Stomach smooth muscle (tissue), 2 donors: ENCODE measurements around the gene ABHD2.

ENCODE experiments used
- H3K27ac ChIP-seq: one replicate; pipeline ENCODE4 v1.7.0; 2013; ENCODE audit warnings: mild to moderate bottlenecking, low read length, inconsistent platforms
- H3K27me3 ChIP-seq, 2 donors: one replicate each; pipeline ENCODE4 v1.7.0; 2013; ENCODE audit warnings: low read length in 2 of 2; ENCODE audit not compliant: insufficient read depth in 2 of 2, control insufficient read depth in 1 of 2
- H3K36me3 ChIP-seq, 2 donors: one replicate each; pipeline ENCODE4 v1.7.0; 2013; ENCODE audit warnings: low read length in 2 of 2; ENCODE audit not compliant: control insufficient read depth in 2 of 2, insufficient read depth in 2 of 2
- H3K4me1 ChIP-seq: one replicate; pipeline ENCODE4 v1.7.0; 2013; ENCODE audit warnings: low read length; ENCODE audit not compliant: control insufficient read depth, insufficient read depth
- H3K4me3 ChIP-seq, 2 donors: one replicate each; pipeline ENCODE4 v1.7.0; 2013; ENCODE audit warnings: low read length in 2 of 2
- H3K9ac ChIP-seq, 2 donors: one replicate each; pipeline ENCODE4 v1.7.0; 2013; ENCODE audit warnings: low read length in 2 of 2, mild to moderate bottlenecking in 1 of 2
- H3K9me3 ChIP-seq, 2 donors: one replicate each; pipeline ENCODE4 v1.7.0; 2013; ENCODE audit warnings: low read length in 2 of 2; ENCODE audit not compliant: control insufficient read depth in 2 of 2
- donor health status: healthy.
- donor health status: Pancreatic carcinoma.

The ABHD2 gene

DNA sequence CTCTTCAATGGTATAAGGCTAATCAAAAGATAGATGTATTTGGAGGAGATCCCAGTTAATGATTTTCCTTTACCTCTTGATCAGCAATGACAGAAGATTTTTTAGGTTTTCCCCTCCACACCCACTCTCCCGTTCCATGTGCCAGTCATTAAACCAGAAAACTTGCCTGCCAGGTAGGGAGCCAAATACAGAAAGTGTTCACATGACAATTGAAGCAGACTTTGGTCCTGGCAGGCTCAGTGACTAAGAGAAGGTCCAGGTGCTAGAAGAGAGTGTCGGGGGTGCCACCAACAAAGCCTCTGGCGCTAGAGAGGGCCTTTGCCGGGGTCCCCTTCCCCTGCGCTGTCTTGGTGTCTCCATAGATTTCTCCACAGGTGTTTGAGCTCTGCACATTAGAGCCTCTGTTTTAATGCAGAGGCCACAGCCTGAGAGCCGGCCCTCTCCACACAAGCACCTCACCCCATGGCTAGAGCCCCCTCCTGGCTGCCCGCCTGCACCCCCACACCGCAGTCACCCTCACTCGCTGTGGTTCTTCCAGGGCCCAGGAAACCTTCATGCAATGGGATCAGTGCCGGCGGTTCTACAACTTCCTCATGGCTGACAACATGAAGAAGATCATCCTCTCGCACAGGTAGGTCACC, 96.8 kb downstream of the ABHD2 start:
- no peak overlapping the region for H3K4me3 ChIP-seq
- H3K4me1 ChIP-seq = no peaks in the 10 kb centered on the region
- no peaks in the 10 kb centered on the region for H3K9me3 ChIP-seq
- H3K9ac ChIP-seq = no peak overlapping the region
- no peaks in the 10 kb centered on the region for H3K27me3 ChIP-seq
- peaks cover 37 to 58% of the 10 kb centered on the region in 2 donors for H3K36me3 ChIP-seq
- no peak overlapping the region for H3K27ac ChIP-seq

DNA sequence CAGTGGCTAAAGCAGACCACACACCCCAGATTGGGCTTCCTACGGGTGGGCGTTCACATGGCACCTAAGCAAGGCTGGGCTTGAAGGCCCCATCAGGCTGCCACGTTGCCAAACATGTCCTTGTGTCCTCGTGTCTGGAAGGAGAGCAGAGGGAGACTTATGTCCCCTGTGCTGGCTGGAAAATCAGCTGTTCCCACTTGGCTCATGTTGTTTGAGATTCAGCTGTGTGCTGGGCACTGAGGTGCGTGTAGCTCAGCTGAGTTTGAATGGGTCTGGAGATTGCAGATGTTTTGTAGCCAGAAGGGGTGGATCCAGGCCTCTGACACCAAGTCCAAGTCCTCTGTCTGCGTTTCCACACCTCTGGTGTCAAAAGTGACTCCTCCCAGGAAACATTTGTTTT, 98.5 kb downstream of the ABHD2 start:
- Histone ChIP-seq H3K27ac (no peak overlapping the region), H3K36me3 (peaks cover 41 to 69% of the 10 kb centered on the region in 2 donors), H3K9ac (no peak overlapping the region), H3K4me3 (no peak overlapping the region), H3K27me3 (no peaks in the 10 kb centered on the region), H3K4me1 (no peaks in the 10 kb centered on the region), H3K9me3 (no peaks in the 10 kb centered on the region)

DNA sequence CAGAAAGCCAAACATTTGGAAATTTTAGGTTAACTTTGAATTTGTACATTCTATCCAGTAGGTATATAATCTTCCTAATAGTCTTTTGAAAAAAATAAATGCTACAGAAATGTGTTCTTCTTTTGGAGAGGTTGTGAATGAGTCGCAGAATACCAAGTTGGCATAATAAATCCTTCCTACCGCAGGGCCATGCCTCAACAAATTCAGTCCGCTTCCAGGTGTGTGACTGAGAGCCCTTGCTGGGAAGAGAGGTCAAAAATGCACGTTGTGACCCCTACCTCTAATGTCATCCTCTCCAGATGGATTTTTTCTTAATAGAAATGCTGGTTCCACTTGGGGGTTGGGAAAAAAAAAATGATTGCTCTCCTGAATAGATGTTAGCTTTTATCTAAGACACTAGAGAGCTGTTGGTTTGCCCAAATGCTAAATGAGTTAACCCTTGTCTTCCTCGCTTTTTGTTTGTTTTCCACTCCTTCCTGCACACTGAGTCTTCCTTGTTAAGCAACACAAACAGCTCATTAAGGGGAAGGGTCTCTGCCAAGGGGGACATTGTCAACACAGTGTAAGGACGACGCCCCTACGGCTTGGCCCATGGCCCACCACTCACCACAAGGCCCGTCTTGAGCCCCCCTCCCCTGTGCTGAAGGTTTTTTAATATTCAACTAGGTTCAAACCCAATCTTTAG, 99.2 kb downstream of the ABHD2 start:
- H3K36me3 ChIP-seq = peaks cover 45 to 73% of the 10 kb centered on the region in 2 donors
- no peaks in the 10 kb centered on the region for H3K4me1 ChIP-seq
- no peak overlapping the region for H3K4me3 ChIP-seq
- H3K9ac ChIP-seq = no peak overlapping the region
- H3K9me3 ChIP-seq = no peaks in the 10 kb centered on the region
- no peak overlapping the region for H3K27ac ChIP-seq
- no peaks in the 10 kb centered on the region for H3K27me3 ChIP-seq

DNA sequence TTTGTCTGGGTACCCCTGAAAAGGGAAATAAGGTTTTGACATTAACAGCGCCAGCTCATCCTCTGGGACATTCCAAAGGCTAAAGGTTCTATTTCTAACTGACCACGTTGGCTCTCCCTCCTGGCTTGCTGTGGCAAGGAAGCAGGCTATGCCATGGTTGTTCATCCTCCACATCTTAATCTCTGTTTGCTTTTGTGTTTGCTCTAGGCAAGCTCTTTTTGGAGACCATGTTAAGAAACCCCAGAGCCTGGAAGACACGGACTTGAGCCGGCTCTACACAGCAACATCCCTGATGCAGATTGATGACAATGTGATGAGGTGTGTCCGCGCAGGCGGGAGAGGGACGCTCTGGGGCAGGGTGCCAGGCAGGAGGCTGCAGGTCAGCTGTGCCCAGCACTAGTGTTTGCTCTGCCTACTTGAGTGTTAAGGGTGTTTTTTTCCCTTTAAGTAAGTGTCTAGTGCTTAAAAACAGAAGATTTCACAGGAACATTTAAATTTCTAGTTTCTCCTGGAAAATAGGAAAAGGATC, 99.8 kb downstream of the ABHD2 start:
- H3K27ac ChIP-seq = no peak overlapping the region
- no peak overlapping the region for H3K9ac ChIP-seq
- no peaks in the 10 kb centered on the region for H3K9me3 ChIP-seq
- peaks cover 50 to 77% of the 10 kb centered on the region in 2 donors for H3K36me3 ChIP-seq
- no peaks in the 10 kb centered on the region for H3K27me3 ChIP-seq
- H3K4me3 ChIP-seq = no peak overlapping the region
- H3K4me1 ChIP-seq = no peaks in the 10 kb centered on the region

DNA sequence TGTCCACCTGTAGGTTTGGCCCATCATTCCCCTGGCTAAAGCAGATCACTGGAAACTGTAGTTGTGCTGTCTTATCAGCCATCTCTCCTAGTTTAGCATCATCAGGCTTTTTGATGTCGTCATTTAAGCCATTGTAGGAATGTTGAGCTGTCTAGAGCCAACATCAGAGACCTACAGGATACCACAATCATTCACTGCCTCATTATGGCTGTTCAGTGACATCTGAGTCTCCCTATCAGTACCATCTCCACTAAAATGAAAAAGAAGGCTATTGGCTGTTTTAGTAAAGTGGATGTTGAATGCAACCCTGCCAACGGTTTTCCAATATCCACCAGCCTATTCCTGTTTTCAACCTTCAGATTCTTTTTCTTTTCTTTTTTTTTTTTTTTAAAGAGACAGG, 103.9 kb downstream of the ABHD2 start:
- Histone ChIP-seq H3K9ac (no peak overlapping the region), H3K4me1 (no peaks in the 10 kb centered on the region), H3K27ac (no peak overlapping the region), H3K9me3 (no peaks in the 10 kb centered on the region), H3K27me3 (no peaks in the 10 kb centered on the region), H3K36me3 (peaks cover 55 to 74% of the 10 kb centered on the region in 2 donors), H3K4me3 (no peak overlapping the region)

DNA sequence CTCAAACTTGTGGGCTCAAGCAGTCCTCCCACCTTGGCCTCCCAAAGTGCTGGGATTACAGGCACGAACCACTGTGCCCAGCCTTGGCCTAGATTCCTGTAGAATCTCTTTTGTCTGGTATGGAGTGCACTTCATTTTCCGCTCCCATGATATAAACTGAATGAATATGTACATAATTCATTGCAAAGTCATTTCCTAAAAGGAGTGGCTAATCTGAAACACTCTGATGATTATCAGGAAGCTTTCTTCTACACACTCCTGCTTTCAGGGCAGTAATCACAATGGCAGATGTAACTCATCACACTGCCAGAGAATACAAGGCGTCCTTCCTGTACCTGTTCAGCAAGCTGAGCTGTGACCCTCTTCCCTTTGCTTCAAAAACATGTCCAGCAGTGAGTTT, 104.5 kb downstream of the ABHD2 start:
- peaks cover 2% of the 10 kb centered on the region for H3K4me1 ChIP-seq
- peaks cover 48 to 72% of the 10 kb centered on the region in 2 donors for H3K36me3 ChIP-seq
- no peak overlapping the region for H3K4me3 ChIP-seq
- H3K9me3 ChIP-seq = no peaks in the 10 kb centered on the region
- no peaks in the 10 kb centered on the region for H3K27me3 ChIP-seq
- no peak overlapping the region for H3K9ac ChIP-seq
- no peak overlapping the region for H3K27ac ChIP-seq

DNA sequence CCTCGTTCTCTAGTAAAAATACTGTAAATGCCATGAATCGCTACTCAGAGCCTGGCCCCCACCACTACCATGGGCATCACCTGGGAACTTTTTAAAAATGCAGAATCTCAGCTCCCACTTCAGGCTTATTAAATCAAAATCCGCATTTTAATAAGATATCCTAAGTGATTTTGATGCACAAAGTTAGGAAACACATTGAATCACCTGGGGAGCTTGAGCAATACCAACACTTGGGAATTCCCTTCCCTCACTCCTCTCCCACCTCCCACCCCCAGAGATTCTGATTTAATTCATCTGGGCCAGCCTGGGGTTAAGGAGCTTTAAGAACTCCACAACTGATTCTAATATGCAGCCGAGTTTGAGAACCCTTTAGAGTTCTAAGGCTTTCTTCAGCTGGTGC, 106.4 kb downstream of the ABHD2 start:
- H3K36me3 ChIP-seq = peaks cover 43 to 62% of the 10 kb centered on the region in 2 donors

DNA sequence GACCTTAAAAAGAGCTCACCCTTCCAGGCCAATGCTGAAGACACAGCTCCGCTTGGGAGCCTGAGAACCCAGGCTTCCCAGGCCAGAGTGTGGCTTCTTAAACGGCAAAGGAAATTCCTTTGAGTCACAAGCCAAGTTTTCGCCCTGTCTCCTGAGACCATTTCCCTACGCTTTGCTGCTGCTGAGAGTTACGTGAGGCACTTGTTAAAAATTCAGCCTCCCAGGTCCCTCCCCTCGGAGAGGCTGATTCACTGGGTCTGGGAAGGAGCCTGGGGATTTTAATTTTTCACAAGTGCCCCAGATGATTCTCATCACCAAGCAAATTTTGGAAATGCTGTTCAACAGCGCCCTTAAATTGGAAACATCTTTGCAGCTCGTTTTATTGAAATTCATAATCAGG, 107.6 kb downstream of the ABHD2 start:
- Histone ChIP-seq H3K27me3 (no peaks in the 10 kb centered on the region), H3K4me1 (peaks cover 2% of the 10 kb centered on the region), H3K27ac (no peak overlapping the region), H3K36me3 (peaks cover 42 to 52% of the 10 kb centered on the region in 2 donors), H3K4me3 (no peak overlapping the region), H3K9ac (no peak overlapping the region), H3K9me3 (no peaks in the 10 kb centered on the region)

More for the DNA sequence above, 106.4 kb downstream of the ABHD2 start:
- H3K9me3 ChIP-seq = no peaks in the 10 kb centered on the region
- H3K27ac ChIP-seq = no peak overlapping the region
- no peak overlapping the region for H3K4me3 ChIP-seq
- H3K27me3 ChIP-seq = no peaks in the 10 kb centered on the region
- H3K9ac ChIP-seq = no peak overlapping the region
- H3K4me1 ChIP-seq = peaks cover 2% of the 10 kb centered on the region

DNA sequence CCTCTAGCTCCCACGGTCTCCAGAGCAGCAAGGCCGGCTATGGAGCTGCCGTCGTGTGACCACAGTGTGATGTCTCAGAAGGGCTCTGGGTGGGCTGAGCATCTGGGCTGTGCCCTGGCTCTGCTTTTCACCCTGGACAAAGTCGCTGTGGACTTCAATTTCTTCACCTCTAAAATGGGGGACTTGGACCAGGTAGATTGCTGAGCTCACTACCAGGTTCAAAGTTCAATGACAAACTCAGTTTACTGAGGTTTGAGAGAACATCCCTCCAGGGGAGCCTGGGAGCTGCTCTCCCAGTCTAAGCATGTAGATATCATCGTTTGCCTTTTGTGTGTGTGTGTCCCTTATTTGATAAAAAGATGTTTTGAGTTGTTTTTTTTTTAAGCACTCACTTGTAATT, 108.0 kb downstream of the ABHD2 start:
- no peak overlapping the region for H3K27ac ChIP-seq
- H3K4me3 ChIP-seq = no peak overlapping the region
- H3K36me3 ChIP-seq = peaks cover 38 to 47% of the 10 kb centered on the region in 2 donors
- peaks cover 2% of the 10 kb centered on the region for H3K4me1 ChIP-seq
- no peak overlapping the region for H3K9ac ChIP-seq
- no peaks in the 10 kb centered on the region for H3K9me3 ChIP-seq
- no peaks in the 10 kb centered on the region for H3K27me3 ChIP-seq

DNA sequence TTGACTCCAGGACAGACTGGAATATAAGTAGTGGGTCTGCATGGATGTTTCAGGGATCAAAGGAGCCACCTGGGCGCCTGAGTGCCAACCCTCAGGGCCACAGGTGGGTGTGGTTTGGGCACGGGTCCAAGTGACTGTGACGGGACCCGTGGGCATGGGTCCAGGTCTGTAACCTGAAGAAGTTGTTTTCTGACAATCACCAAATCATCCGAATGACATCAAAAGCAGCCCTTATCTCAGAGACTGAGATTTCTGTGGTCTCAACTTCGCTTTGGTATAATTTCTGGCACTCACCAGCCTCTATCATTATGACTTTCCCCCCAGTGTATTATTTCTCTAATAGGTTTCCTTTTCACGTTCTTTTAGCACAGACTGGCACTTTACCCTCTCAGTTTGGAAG, 108.7 kb downstream of the ABHD2 start:
- peaks cover 2% of the 10 kb centered on the region for H3K4me1 ChIP-seq
- H3K9me3 ChIP-seq = no peaks in the 10 kb centered on the region
- no peak overlapping the region for H3K9ac ChIP-seq
- H3K27ac ChIP-seq = no peak overlapping the region
- H3K36me3 ChIP-seq = peaks cover 34 to 43% of the 10 kb centered on the region in 2 donors
- no peak overlapping the region for H3K4me3 ChIP-seq
- no peaks in the 10 kb centered on the region for H3K27me3 ChIP-seq

DNA sequence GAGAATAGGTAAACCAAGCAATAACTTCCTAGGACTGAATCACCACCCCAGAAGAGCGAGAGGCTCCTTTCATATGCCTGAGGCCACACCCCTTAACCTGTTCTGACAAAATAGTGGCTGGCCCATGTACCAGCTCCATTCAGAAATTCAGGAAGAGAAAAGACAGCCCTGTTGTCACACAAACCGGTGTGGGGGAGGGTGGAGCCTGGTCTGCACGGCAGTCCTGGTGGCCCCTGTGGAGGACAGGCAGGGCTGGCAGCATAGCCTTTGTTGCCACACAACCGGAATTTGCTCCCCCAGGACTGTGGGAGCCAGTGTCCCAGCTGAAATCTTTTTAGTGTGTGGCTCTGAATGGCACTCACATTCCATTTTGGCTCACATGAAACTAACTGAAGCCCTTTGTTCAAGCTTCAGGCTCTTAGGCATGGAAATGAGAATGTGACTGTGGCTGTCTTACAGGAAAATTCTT, 109.3 kb downstream of the ABHD2 start:
- H3K4me1 ChIP-seq = peaks cover 2% of the 10 kb centered on the region
- H3K27ac ChIP-seq = no peak overlapping the region
- H3K27me3 ChIP-seq = no peaks in the 10 kb centered on the region
- H3K9me3 ChIP-seq = no peaks in the 10 kb centered on the region
- H3K9ac ChIP-seq = no peak overlapping the region
- H3K4me3 ChIP-seq = no peak overlapping the region
- peaks cover 32 to 39% of the 10 kb centered on the region in 2 donors for H3K36me3 ChIP-seq
